Measurements from ENCODE around the gene STRA6. TPM values are rescaled to one million over a fixed set of nuclear protein-coding genes. Genes with fewer than 3 reads are reported as not detected.

STRA6 gene
- total RNA-seq, 1 experiment from 2014 or later: 0.54 TPM

DNA sequence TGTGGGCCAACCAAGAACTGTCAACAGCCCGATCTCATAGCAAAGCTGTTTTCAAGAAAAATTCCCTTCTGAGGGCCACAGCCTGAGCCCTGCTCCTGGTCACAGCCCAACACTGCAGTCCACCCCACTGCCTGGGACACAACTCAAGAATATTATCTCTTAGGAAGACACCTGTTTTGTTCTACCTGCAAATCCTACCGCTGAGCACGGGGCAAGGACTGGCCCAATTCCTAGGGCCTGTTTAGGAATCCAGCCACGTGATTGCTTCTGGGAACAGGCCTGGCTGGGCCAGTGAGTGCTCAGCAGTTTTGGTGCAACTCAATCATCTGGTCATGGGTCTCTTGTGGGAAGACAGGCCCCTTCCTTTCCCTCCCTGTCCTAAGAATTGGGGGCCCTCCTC lies 63.9 kb downstream of the STRA6 start:
- RAD21 ChIA-PET (ENCODE audit: low non-redundant PET in 1 of 2, low total read pairs in 2 of 2, uncharacterized antibody in 2 of 2, unreplicated experiment in 2 of 2): no interaction called here
- intact Hi-C loops (cut with micrococcal nuclease): no loop called here
- no peak overlapping the region for H2AFZ ChIP-seq (ENCODE audit: low read depth, low read length, poor library complexity, severe bottlenecking)
- POLR2A ChIA-PET: no interaction called here
- CTCF ChIA-PET: interaction anchor here (1.3 kb wide), 1 partner anchor 169 kb away, joined by 4 read pairs; no protein-coding TSS in a partner anchor
- DNase-seq (ENCODE audit: low read depth, low spot score) (no peak), ATAC-seq (no peak)
- TF ChIP-seq SIN3A (IDR thresholded peaks at IDR 0.05; ENCODE audit: low read depth) (no peak), YY1 (IDR thresholded peaks at IDR 0.05; ENCODE audit: extremely low read depth, insufficient replicate concordance, low read depth, low read length) (no peak), SRF (IDR thresholded peaks at IDR 0.05; ENCODE audit: low read depth) (no peak), CEBPB (IDR thresholded peaks at IDR 0.05; ENCODE audit: low read depth) (no peak)
- no peaks in the 10 kb centered on the region for H3K36me3 ChIP-seq (ENCODE audit: control insufficient read depth in 1 of 2, insufficient read depth in 2 of 2, low read length in 2 of 2)
- no peak overlapping the region for H3K4me2 ChIP-seq (ENCODE audit: low read length)
- H3K4me1 ChIP-seq (ENCODE audit: control insufficient read depth in 1 of 2, insufficient read depth in 2 of 2, low read length in 2 of 2): no peaks in the 10 kb centered on the region
- H3K79me2 ChIP-seq (ENCODE audit: insufficient read depth, low read length): no peaks in the 10 kb centered on the region
- H3K27ac ChIP-seq (ENCODE audit: low read depth, low read length): no peak overlapping the region
- no peak overlapping the region for H3K9ac ChIP-seq (ENCODE audit: low read length)
- H3K27me3 ChIP-seq (ENCODE audit: insufficient read depth, low read length): no peaks in the 10 kb centered on the region
- H3K9me3 ChIP-seq (ENCODE audit: control insufficient read depth in 1 of 2, insufficient read depth in 1 of 2, low read depth in 1 of 2, low read length in 2 of 2): no peaks in the 10 kb centered on the region
- no peaks in the 10 kb centered on the region for H3K9me2 ChIP-seq (ENCODE audit: insufficient read depth)
- no peak overlapping the region for H3K4me3 ChIP-seq (replicated peaks in 1 of 2; ENCODE audit: low read depth in 1 of 2, low read length in 2 of 2)
- H4K20me1 ChIP-seq (ENCODE audit: insufficient read depth): no peaks in the 10 kb centered on the region
- no TSS peak for BruUV-seq (replicated peaks)

- H3K4me3 ChIP-seq (replicated peaks in 1 of 2; ENCODE audit: low read depth in 1 of 2, low read length in 2 of 2): no peak overlapping the region
- no peaks in the 10 kb centered on the region for H3K27me3 ChIP-seq (ENCODE audit: insufficient read depth, low read length)
- no peaks in the 10 kb centered on the region for H3K79me2 ChIP-seq (ENCODE audit: insufficient read depth, low read length)
- RAD21 ChIA-PET (ENCODE audit: low non-redundant PET in 1 of 2, low total read pairs in 2 of 2, uncharacterized antibody in 2 of 2, unreplicated experiment in 2 of 2): no interaction called here
- no peaks in the 10 kb centered on the region for H3K36me3 ChIP-seq (ENCODE audit: control insufficient read depth in 1 of 2, insufficient read depth in 2 of 2, low read length in 2 of 2)
- no peaks in the 10 kb centered on the region for H4K20me1 ChIP-seq (ENCODE audit: insufficient read depth)
- H2AFZ ChIP-seq (ENCODE audit: low read depth, low read length, poor library complexity, severe bottlenecking): no peak overlapping the region
- no peak overlapping the region for H3K9ac ChIP-seq (ENCODE audit: low read length)
- DNase-seq (ENCODE audit: low read depth, low spot score) (no peak), ATAC-seq (no peak)
- TF ChIP-seq EGR1 (IDR thresholded peaks at IDR 0.05; ENCODE audit: low read depth) (no peak), POLR2AphosphoS5 (IDR thresholded peaks at IDR 0.05; ENCODE audit: low read depth, low read length) (no peak), ZBTB33 (IDR thresholded peaks at IDR 0.05; ENCODE audit: extremely low read depth, insufficient replicate concordance, low read length) (no peak), FOSL1 (IDR thresholded peaks at IDR 0.05; ENCODE audit: low read depth) (no peak), ELF1 (IDR thresholded peaks at IDR 0.05; ENCODE audit: borderline replicate concordance, low read depth) (no peak), SIN3A (IDR thresholded peaks at IDR 0.05; ENCODE audit: low read depth) (no peak), RAD21 (IDR thresholded peaks at IDR 0.05; ENCODE audit: low read depth) (no peak), SP1 (IDR thresholded peaks at IDR 0.05; ENCODE audit: low read depth) (no peak), EZH2 (IDR thresholded peaks at IDR 0.05) (no peak), MAX (IDR thresholded peaks at IDR 0.05) (no peak), ZFX (IDR thresholded peaks at IDR 0.05) (no peak), JUND (IDR thresholded peaks at IDR 0.05) (no peak), TCF7L2 (IDR thresholded peaks at IDR 0.05; ENCODE audit: borderline replicate concordance, extremely low read depth, insufficient read depth, insufficient read length) (no peak)
- TF ChIP-seq, protein P1, sequence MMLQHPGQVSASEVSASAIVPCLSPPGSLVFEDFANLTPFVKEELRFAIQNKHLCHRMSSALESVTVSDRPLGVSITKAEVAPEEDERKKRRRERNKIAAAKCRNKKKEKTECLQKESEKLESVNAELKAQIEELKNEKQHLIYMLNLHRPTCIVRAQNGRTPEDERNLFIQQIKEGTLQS (IDR thresholded peaks at IDR 0.05): no peak
- TF ChIP-seq, protein P2, sequence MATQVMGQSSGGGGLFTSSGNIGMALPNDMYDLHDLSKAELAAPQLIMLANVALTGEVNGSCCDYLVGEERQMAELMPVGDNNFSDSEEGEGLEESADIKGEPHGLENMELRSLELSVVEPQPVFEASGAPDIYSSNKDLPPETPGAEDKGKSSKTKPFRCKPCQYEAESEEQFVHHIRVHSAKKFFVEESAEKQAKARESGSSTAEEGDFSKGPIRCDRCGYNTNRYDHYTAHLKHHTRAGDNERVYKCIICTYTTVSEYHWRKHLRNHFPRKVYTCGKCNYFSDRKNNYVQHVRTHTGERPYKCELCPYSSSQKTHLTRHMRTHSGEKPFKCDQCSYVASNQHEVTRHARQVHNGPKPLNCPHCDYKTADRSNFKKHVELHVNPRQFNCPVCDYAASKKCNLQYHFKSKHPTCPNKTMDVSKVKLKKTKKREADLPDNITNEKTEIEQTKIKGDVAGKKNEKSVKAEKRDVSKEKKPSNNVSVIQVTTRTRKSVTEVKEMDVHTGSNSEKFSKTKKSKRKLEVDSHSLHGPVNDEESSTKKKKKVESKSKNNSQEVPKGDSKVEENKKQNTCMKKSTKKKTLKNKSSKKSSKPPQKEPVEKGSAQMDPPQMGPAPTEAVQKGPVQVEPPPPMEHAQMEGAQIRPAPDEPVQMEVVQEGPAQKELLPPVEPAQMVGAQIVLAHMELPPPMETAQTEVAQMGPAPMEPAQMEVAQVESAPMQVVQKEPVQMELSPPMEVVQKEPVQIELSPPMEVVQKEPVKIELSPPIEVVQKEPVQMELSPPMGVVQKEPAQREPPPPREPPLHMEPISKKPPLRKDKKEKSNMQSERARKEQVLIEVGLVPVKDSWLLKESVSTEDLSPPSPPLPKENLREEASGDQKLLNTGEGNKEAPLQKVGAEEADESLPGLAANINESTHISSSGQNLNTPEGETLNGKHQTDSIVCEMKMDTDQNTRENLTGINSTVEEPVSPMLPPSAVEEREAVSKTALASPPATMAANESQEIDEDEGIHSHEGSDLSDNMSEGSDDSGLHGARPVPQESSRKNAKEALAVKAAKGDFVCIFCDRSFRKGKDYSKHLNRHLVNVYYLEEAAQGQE (IDR thresholded peaks at IDR 0.05; ENCODE audit: low read depth): no peak
- no peak overlapping the region for H3K4me2 ChIP-seq (ENCODE audit: low read length)
- CTCF ChIA-PET: no interaction called here
- POLR2A ChIA-PET: no interaction called here
- intact Hi-C loops (cut with micrococcal nuclease): no loop called here
- H3K27ac ChIP-seq (ENCODE audit: low read depth, low read length): no peak overlapping the region
- H3K9me3 ChIP-seq (ENCODE audit: control insufficient read depth in 1 of 2, insufficient read depth in 1 of 2, low read depth in 1 of 2, low read length in 2 of 2): no peaks in the 10 kb centered on the region
- H3K9me2 ChIP-seq (ENCODE audit: insufficient read depth): no peaks in the 10 kb centered on the region
- no TSS peak for BruUV-seq (replicated peaks)
- H3K4me1 ChIP-seq (ENCODE audit: control insufficient read depth in 1 of 2, insufficient read depth in 2 of 2, low read length in 2 of 2): no peaks in the 10 kb centered on the region
Observed at GRCh38 chr15:74137537-74137894, 65.1 kb downstream of the STRA6 start.

Measured in HCT116 (cell line).